ENCODE measurements around the gene PHLDA1. TPM values are rescaled to one million over a fixed set of nuclear protein-coding genes. Genes with fewer than 3 reads are reported as not detected.

PHLDA1 gene
- total and polyA plus RNA-seq, 2 experiments from 2014 or later: 35.7 to 36.2 TPM

DNA sequence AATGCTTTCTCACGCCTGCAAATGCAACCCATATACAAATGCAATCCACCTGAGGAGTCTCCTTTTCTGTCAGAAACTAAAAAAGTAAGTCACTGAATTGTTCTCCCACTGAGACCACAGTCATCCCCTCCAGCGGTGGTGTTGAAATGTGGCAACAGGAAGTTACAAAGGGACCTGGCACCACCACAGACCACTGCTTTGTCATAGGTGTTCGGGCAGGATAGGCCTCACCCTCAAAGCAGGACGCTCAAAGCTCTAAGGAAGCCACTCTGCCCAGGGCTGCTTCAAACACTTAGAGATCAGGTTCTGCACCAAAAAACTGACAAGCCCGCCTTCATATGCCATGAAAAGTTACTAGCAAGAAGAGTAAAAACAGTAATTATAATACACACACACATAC, 11.3 kb downstream of the PHLDA1 start:
- H3K36me3 ChIP-seq (ENCODE audit: low read depth): no peaks in the 10 kb centered on the region
- H3K4me2 ChIP-seq (ENCODE audit: unreplicated experiment): peak overlapping the region; percentile 58
- H3K4me3 ChIP-seq: peak overlapping the region; percentile 41; the same call in 1 of the 2 replicates
- peak overlapping the region; percentile 98 for H3K27ac ChIP-seq
- TF ChIP-seq EZH2 (IDR thresholded peaks at IDR 0.05; ENCODE audit: insufficient read depth, poor library complexity, severe bottlenecking) (no peak), EZH2phosphoT487 (IDR thresholded peaks at IDR 0.05; ENCODE audit: insufficient read depth, low read depth) (no peak)
- H3K9me3 ChIP-seq (ENCODE audit: low read depth): no peaks in the 10 kb centered on the region
- WGBS, 2 experiments (ENCODE audit: low coverage in 1 of 2, low lambda C conversion rate in 2 of 2, missing lambda C conversion rate in 2 of 2): 24 to 30% methylated on average over 5 of the region's 5 CpGs
- H3F3A ChIP-seq (ENCODE audit: insufficient read depth): peaks cover 55% of the 10 kb centered on the region
- no peaks in the 10 kb centered on the region for H4K20me1 ChIP-seq (ENCODE audit: insufficient read depth)
- peaks cover 43% of the 10 kb centered on the region for H3K4me1 ChIP-seq (ENCODE audit: insufficient read depth)
- DNase-seq: peak; percentile 89
- H3K27me3 ChIP-seq (replicated peaks; ENCODE audit: insufficient read depth): no peaks in the 10 kb centered on the region
- H2AFZ ChIP-seq: no peak overlapping the region
- peak overlapping the region; percentile 82 for H3K9ac ChIP-seq
- in situ Hi-C loops (cut with MboI): loop anchor here (10.0 kb wide), 1 partner anchor 205 kb away; no protein-coding TSS in a partner anchor
- H3K79me2 ChIP-seq (ENCODE audit: insufficient read depth): no peaks in the 10 kb centered on the region
- no peaks in the 10 kb centered on the region for H3K9me2 ChIP-seq (ENCODE audit: insufficient read depth)

DNA sequence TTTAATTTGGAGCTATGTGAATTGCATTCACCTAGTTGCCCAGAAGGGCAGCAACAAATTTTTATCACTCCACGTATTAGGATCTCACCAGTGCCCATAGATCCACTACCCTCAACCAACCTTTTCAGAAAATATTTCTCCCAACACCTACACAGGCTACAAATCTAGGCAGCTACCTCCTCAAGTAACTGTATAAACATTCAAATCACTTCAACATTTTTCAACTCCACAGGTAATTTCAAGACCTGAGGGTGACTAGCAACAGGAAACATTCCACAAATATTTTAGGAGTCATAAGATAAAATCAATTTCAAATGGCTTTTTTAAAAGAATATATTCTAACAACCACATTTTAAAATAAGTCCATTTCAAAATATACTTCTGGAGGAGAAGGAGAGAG, 12.9 kb downstream of the PHLDA1 start:
- Histone ChIP-seq H3K27me3 (replicated peaks; ENCODE audit: insufficient read depth) (no peaks in the 10 kb centered on the region), H2AFZ (no peak overlapping the region), H3K4me2 (ENCODE audit: unreplicated experiment) (no peak overlapping the region), H3K4me1 (ENCODE audit: insufficient read depth) (peaks cover 34% of the 10 kb centered on the region), H3K4me3 (no peak overlapping the region), H3F3A (ENCODE audit: insufficient read depth) (peaks cover 44% of the 10 kb centered on the region), H4K20me1 (ENCODE audit: insufficient read depth) (no peaks in the 10 kb centered on the region), H3K79me2 (ENCODE audit: insufficient read depth) (no peaks in the 10 kb centered on the region), H3K27ac (no peak overlapping the region), H3K36me3 (ENCODE audit: low read depth) (no peaks in the 10 kb centered on the region), H3K9ac (no peak overlapping the region), H3K9me3 (ENCODE audit: low read depth) (no peaks in the 10 kb centered on the region), H3K9me2 (ENCODE audit: insufficient read depth) (no peaks in the 10 kb centered on the region)
- WGBS, 2 experiments (ENCODE audit: low coverage in 1 of 2, low lambda C conversion rate in 2 of 2, missing lambda C conversion rate in 2 of 2): 100% methylated on average over 1 of the region's 1 CpG
- TF ChIP-seq EZH2phosphoT487 (IDR thresholded peaks at IDR 0.05; ENCODE audit: insufficient read depth, low read depth) (no peak), EZH2 (IDR thresholded peaks at IDR 0.05; ENCODE audit: insufficient read depth, poor library complexity, severe bottlenecking) (no peak)
- no peak for DNase-seq
- in situ Hi-C loops (cut with MboI): no loop called here

DNA sequence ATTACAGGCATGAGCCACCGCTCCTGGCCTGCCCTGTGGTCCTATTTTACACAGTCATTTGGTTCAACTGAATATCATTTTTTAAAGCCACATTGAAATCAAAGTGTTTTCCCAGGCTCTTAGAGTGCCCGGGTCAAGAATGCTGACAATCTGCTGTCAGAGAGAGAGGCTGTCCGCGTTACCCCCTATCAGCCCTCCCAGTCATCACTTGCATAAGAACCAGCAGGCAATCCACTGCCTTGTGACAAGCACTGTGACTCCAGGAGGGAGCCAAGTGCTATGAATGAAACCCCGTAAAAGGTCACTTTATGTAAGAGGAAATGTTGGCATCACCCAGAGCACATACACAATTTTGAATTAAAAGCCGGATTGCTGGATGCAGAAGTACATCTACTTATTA, 13.5 kb downstream of the PHLDA1 start:
- H3K4me2 ChIP-seq (ENCODE audit: unreplicated experiment): no peak overlapping the region

DNA sequence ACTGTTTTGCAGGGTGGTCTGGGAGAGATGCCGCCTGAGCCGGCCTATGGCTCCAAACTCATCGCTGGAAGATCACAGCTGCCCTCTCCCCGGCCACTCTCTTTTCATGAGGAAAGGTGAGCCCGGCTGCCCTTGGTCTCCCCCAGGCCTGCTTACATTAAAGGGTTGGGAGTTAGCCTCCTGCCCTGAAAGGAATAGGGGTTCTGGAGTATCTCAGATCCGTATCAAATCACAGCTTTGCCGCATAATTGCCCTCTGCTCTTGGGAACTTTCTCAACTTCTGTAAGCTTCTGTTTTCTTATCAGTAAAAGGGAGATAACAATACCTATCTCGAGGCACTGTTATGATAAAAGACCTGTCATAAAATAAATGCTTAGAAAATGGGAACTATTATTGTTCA, 17.6 kb downstream of the PHLDA1 start:
- 96% methylated on average over 8 of the region's 8 CpGs for WGBS, 2 experiments (ENCODE audit: low coverage in 1 of 2, low lambda C conversion rate in 2 of 2, missing lambda C conversion rate in 2 of 2)
- Histone ChIP-seq H3K36me3 (ENCODE audit: low read depth) (no peaks in the 10 kb centered on the region), H4K20me1 (ENCODE audit: insufficient read depth) (no peaks in the 10 kb centered on the region), H3K27ac (no peak overlapping the region), H3K9ac (no peak overlapping the region), H3K4me2 (ENCODE audit: unreplicated experiment) (no peak overlapping the region), H3K9me3 (ENCODE audit: low read depth) (no peaks in the 10 kb centered on the region), H2AFZ (no peak overlapping the region), H3K4me3 (no peak overlapping the region), H3K4me1 (ENCODE audit: insufficient read depth) (peaks cover 21% of the 10 kb centered on the region), H3K9me2 (ENCODE audit: insufficient read depth) (no peaks in the 10 kb centered on the region), H3K27me3 (replicated peaks; ENCODE audit: insufficient read depth) (no peaks in the 10 kb centered on the region), H3F3A (ENCODE audit: insufficient read depth) (peaks cover 26% of the 10 kb centered on the region), H3K79me2 (ENCODE audit: insufficient read depth) (no peaks in the 10 kb centered on the region)
- in situ Hi-C loops (cut with MboI): no loop called here
- TF ChIP-seq EZH2phosphoT487 (IDR thresholded peaks at IDR 0.05; ENCODE audit: insufficient read depth, low read depth) (no peak), EZH2 (IDR thresholded peaks at IDR 0.05; ENCODE audit: insufficient read depth, poor library complexity, severe bottlenecking) (no peak)
- DNase-seq: no peak

More for the DNA sequence above, 13.5 kb downstream of the PHLDA1 start:
- Histone ChIP-seq H3K9ac (no peak overlapping the region), H4K20me1 (ENCODE audit: insufficient read depth) (no peaks in the 10 kb centered on the region), H3F3A (ENCODE audit: insufficient read depth) (peaks cover 44% of the 10 kb centered on the region), H3K9me2 (ENCODE audit: insufficient read depth) (no peaks in the 10 kb centered on the region), H3K4me1 (ENCODE audit: insufficient read depth) (peaks cover 34% of the 10 kb centered on the region), H3K27ac (no peak overlapping the region), H3K36me3 (ENCODE audit: low read depth) (no peaks in the 10 kb centered on the region), H3K27me3 (replicated peaks; ENCODE audit: insufficient read depth) (no peaks in the 10 kb centered on the region), H3K4me3 (no peak overlapping the region), H2AFZ (no peak overlapping the region), H3K9me3 (ENCODE audit: low read depth) (no peaks in the 10 kb centered on the region), H3K79me2 (ENCODE audit: insufficient read depth) (no peaks in the 10 kb centered on the region)
- peak; percentile 33 for DNase-seq
- in situ Hi-C loops (cut with MboI): no loop called here
- no peak for TF ChIP-seq EZH2phosphoT487 (IDR thresholded peaks at IDR 0.05; ENCODE audit: insufficient read depth, low read depth)
- TF ChIP-seq EZH2 (IDR thresholded peaks at IDR 0.05; ENCODE audit: insufficient read depth, poor library complexity, severe bottlenecking): no peak
- WGBS, 2 experiments (ENCODE audit: low coverage in 1 of 2, low lambda C conversion rate in 2 of 2, missing lambda C conversion rate in 2 of 2): 86 to 89% methylated on average over 6 of the region's 6 CpGs

DNA sequence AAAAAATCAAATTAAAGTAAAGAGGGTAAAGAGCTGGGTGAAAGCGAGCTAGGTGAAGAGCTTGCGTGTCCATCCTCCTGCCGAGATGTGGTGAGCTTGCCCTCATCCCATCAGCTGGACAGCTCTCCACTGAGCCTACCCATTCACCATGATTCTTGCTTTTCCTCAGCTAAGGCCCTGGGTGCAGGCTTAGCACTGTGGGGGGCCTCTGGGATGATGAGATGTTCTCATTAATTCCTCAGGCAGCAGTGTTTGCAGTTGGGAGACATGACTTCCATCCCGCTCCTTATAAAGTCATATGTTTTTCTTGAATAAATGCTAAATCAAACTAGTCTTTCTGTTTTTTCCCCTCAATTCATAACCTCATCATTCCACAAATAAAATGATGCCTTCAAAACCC, 18.0 kb downstream of the PHLDA1 start:
- Histone ChIP-seq H3F3A (ENCODE audit: insufficient read depth) (peaks cover 23% of the 10 kb centered on the region), H3K4me1 (ENCODE audit: insufficient read depth) (peaks cover 18% of the 10 kb centered on the region), H2AFZ (no peak overlapping the region), H3K27ac (no peak overlapping the region), H3K4me3 (no peak overlapping the region), H3K9ac (no peak overlapping the region), H3K79me2 (ENCODE audit: insufficient read depth) (no peaks in the 10 kb centered on the region), H3K4me2 (ENCODE audit: unreplicated experiment) (no peak overlapping the region), H3K36me3 (ENCODE audit: low read depth) (no peaks in the 10 kb centered on the region), H3K9me2 (ENCODE audit: insufficient read depth) (no peaks in the 10 kb centered on the region), H3K27me3 (replicated peaks; ENCODE audit: insufficient read depth) (no peaks in the 10 kb centered on the region), H4K20me1 (ENCODE audit: insufficient read depth) (no peaks in the 10 kb centered on the region), H3K9me3 (ENCODE audit: low read depth) (no peaks in the 10 kb centered on the region)
- DNase-seq: no peak
- WGBS, 2 experiments (ENCODE audit: low coverage in 1 of 2, low lambda C conversion rate in 2 of 2, missing lambda C conversion rate in 2 of 2): 97 to 98% methylated on average over 4 of the region's 4 CpGs
- TF ChIP-seq EZH2phosphoT487 (IDR thresholded peaks at IDR 0.05; ENCODE audit: insufficient read depth, low read depth) (no peak), EZH2 (IDR thresholded peaks at IDR 0.05; ENCODE audit: insufficient read depth, poor library complexity, severe bottlenecking) (no peak)
- in situ Hi-C loops (cut with MboI): no loop called here

Data from GM23248 (cell line).